Amniotic epithelial cell (primary cell): ENCODE data around the gene RALY.
"Not testable (repeated sequence)": the region's sequence is repeated elsewhere in the genome, so short reads cannot be mapped to it uniquely, and the experiment has no call there.

ENCODE experiments used
- DNase-seq: peaks from one replicate; pipeline ENCODE4 v3.0.0-alpha.2; 2010; ENCODE audit warnings: low read depth

Gene RALY

DNA sequence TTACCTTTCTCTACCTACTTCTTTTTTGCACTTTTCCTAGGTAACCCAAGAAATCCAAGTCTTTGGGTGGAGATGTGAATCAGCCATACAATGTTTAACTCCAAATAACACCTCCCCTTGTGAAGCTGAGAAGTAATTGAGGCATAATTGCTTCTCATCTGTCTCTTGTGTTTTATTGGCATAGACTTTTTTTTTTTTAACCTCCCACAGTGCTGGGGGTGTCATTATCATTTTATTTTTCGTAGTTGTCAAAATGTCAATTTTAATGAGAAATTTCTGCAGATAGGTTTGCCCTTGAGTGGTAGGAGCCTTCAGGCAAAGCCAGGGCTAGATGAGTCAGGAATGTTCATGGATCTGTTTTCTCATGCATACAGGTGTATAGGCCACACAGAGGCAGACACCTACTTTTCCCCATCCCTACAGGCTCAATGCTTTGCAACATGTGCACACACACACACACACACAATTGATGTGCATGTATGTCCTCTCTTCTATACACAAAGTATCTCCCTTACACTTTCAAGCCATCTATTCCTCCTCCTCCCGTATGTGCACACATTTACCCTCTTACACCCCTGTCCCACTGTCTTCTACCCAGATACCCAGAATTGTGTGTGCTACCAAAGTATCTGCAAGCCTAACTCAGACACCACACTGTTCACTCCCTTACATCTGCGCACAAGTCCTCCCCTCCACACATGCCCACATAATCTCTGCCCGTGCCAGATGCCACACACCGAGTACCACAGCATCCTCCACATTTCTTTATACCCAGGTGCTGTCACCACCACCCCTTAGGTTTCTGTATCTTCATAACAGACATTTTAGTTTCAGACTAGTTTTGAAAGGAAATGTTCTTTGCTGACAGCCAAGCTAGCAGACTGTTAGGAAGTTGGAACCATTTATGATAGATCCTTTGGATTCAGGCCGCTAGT is 22.0 kb downstream of the RALY start:
- DNase-seq, result no peak

DNA sequence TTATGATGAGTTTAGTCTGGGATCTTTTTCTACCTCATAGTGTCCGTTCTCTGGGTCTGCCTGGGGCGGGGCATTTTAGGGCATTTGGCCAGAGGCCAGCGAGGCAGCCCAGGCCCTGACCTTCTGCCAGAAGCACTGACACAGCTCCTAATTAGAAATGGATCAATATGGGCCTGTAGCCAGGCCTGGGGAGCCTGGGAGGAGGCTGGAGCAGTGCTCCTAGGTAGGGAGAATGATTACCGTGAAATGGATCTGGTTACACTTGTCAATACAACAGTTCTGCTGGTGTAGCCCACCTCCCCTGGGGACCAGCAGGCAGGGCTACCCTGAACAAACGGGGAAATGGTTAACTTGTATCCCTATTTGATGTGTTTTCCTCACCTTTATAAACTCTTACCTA is 23.0 kb downstream of the RALY start:
- no peak for DNase-seq

DNA sequence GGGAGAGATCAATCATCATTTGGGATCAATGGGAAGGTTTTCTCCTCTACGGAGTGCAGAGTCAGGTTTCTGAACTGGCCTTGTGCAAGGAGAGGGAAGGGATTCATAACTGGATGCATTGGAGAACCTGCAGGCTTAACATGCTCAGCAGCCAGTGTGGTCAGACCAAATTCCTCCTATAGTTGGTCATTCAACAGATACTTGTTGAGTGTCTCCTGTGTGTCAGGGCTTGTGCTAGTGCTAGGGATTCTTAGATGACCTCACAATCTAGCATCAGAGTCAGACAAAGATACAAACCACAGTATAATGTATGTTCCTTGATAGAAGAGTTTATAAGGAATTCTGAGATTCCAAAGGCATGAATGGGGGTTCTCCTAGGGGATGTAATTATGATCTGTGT is 23.9 kb downstream of the RALY start:
- DNase-seq, result peak; percentile 97

DNA sequence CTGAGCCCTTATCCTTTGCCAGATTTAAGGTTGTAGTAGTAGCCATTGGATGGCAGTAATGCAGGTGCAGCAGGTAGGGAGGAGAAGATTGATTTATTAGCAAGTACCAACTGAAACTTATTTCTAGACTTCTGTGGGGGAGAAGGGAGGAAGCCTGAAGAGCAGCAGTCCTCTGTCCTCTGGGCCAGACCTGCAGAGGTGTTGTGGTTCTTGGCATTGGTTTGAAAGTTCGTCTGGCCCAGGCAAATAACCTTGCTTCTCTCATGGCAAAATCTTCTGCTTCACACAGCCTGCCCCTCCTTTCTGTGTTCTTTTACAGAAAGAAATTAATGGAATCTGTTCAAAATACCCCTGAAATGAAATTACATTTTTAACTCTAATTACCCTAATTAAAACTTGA is 24.5 kb downstream of the RALY start:
- DNase-seq, result no peak

DNA sequence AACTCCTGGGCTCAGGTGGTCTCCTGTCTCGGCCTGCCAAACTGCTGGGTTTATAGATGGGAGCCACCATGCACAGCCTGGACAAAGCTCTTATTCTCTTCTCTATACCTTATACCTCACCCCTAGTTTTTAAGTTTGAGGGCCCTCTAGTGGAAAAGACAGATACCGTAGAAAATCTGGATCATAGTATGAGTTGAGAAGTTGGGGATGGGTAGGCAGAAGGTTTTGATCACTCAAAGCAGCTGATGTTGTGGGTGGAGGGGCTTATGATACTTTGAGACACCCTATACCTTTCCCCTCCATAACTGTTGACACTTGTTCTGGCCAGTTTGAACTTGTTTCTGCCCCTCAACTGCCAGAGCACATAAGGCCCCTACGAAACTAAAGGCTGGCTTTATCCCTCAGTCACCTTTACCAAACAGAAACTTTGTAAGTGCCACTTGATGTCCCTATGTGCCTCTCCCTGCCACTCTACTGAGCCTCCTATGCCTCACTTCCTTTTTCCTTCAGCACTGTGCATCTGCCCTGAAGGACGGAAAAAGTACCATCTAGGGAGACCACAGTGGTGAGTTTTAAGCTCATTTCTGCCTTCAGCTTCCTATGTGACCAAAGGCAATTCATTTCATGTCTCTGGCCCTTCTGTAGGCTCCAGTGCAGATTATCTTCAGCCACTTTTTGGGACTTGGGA is 28.6 kb downstream of the RALY start:
- peak; percentile 24 for DNase-seq

DNA sequence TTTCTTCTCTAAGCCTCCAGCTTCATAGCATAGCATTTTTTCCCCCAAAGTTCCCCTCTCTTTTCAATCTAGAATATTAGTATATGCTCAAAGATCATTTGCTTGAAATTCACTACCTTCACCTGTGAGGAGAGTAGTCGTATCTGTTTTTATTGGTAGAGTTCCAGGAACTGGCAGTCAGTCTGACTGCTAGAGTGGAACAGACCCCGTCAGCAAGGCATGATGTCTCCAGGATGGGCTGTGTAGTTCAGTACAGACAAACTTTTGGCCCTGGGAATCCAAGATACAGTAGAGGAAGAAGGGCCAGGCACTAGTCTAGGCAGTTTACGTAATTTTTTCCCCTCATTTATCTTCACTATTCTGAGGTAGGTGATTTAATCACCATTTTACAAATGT is 29.1 kb downstream of the RALY start:
- no peak for DNase-seq

DNA sequence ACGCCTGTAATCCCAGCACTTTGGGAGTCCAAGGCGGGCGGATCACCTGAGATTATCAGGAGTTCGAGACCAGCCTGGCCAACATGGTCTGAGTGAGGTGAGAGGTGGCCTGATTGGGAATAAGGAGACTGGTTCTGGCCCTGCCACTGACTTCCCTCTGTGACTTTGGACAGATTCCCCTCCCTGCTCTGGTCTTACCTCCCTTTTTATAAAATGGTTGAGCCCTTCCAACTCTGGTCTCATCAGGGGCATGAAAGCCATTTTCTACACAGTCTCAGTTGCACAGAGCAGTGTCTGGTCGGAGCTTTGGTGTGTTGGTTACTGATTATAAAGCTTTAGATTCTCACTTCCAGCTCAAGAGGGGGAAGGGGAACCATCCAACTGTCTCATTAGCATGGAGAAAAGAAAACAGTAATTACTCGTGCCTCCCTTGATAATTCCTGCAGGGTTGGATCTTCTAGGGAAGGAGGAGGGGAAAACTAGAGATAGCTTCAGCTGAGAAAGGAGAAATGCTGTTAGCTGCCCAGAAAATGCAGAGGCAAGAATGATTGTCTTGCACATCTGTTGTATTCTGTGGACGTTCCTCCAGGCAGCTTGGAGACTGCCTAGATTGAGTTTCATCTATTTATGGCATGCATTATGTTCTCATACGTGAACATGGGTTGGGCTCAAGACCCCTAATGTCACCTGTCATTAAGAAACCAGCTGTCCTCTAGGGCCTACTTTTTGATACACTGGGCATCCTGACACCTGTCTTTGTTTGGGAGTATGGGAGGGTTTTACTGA is 30.4 kb downstream of the RALY start:
- no peak for DNase-seq

DNA sequence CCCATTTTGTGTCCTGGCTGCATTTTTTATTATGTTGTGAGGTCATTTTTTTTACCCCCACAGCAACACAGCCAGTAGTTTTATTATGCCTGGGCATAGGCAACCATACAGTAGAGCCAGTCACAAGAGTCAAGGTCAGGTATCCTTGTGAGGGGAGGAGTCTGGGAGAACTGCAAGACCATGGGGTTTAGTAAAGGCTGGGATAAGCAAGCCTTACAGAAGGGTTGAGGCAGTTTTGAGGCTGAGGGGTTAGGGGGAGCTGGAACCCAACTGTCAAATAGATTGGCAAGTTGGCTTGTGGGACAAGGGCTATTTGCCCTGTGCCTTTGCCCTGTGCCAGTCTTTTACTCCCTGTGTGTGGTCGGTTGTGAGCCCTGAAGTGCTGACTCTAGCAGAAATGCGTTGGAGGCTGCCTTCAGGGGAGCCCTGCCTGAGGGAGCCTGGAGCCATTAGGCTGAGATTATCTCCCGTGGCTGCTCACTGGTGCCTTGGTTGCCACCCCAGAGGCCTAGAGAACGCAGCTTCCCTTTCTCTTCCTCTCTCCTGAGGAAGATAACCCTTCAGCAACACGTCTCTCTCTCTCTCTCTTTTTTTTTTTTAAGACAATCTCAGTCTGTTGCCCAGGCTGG is 31.1 kb downstream of the RALY start:
- DNase-seq, result no peak

DNA sequence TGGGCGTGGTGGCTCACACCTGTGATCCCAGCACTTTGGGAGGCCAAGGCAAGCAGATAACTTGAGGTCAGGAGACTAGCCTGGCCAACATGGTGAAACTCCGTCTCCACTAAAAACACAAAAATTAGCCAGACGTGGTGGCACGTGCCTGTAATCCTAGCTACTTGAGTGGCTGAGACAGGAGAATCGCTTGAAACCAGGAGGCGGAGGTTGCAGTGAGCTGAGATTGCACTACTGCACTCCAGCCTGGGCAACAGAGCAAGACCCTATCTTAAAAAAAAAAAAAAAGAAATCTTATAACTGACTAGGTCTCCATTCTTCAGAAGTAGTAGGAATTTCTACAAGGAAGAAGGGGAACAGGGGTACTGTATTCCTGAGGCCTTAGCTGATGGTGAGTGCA is 34.3 kb downstream of the RALY start:
- not testable (repeated sequence) for DNase-seq

DNA sequence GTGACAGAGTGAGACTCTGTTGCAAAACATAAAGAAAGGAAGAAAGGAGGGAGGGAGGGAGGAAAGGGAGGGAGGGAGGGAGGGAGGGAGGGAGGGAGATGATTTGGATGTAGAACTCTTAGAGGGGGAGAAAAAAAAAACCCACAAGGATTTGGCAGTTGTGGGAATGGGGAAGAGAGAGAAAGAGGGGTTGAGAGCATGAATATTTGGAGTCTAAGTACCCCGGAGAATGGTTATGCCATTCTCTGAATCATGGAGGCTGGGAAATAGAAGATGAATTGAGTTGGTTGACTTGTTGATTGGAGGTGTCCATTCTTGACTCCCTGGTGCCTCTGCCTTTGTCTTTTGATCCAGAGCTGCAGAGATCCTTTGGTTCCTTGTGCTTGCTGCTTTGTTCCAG is 35.7 kb downstream of the RALY start:
- no peak for DNase-seq

DNA sequence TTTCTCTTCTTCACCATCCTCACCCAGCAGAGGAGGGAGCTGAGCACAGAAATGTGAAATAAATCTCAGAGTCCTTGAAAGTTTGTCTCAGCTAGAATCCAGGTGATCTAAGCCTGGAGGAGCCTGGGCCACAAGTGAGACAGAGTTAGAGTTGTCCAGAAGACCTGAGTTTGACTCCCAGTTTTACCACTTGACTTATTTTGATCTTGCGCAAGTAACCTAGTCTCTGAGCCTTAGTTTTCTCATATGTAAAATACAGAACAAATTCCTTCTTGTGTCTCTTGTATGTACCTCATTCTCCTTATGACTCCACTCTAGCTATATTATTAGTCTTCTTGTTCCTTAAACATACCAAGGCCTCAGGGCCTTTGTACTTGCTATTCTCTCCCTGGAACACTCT is 36.7 kb downstream of the RALY start:
- DNase-seq, result no peak

DNA sequence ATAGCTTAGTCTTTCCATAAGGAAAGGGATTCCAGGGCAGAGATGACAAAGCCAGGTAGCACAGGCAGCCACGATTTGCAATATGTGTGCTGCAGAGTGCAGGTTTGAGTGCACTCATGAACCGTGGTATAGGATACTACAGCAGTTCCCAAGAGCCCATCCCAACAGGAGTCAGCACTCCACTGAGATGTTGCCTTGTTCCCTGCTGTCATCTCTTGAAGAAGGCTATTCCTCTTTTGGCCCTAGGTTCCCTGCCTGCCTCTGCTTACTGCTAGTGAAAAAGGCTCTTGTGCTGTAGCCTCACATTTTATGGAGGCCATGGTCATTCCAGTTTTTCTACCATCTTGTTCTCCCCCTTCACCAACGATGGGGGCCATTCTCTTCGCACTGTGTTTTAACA is 40.2 kb downstream of the RALY start:
- DNase-seq, result no peak

DNA sequence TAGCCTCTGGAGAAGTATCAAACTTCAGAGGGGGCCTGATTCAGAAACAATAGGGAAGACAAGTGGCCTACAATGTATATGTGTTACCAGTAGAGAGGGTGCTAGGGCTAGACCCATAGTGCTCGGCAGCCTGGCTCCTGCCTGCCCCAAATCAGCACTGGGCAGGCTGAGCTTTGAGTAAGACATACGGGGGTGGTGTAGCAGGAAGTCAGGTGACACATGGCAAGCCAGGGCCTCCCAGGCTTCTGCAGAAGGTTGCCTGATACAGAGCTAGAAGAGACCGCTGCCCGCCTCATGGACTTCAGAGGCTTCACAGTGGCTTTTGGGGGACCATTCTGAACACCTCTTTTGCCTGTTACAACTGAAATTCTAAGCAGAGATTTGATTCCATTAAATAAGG is 43.4 kb downstream of the RALY start:
- peak; percentile 24 for DNase-seq

DNA sequence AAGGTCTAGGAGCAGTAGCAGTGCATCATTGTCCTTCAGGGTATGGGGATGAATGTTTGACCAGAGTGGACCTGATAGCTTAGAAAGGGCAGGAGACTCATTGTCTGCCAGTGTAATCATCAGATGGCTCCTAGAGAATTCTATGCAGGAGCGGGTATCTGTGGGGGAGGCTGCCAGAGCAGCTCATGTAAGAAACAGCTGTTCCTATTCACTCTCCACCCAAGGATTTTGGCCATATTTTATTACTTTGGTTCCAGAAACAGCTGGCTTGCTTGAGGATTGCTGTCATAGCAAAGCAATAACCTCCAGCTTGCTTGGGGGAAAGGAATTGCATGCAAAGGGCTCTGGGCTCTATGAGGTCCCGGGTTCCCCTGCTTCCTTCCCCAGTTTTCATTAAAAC is 44.1 kb downstream of the RALY start:
- peak; percentile 13 for DNase-seq

DNA sequence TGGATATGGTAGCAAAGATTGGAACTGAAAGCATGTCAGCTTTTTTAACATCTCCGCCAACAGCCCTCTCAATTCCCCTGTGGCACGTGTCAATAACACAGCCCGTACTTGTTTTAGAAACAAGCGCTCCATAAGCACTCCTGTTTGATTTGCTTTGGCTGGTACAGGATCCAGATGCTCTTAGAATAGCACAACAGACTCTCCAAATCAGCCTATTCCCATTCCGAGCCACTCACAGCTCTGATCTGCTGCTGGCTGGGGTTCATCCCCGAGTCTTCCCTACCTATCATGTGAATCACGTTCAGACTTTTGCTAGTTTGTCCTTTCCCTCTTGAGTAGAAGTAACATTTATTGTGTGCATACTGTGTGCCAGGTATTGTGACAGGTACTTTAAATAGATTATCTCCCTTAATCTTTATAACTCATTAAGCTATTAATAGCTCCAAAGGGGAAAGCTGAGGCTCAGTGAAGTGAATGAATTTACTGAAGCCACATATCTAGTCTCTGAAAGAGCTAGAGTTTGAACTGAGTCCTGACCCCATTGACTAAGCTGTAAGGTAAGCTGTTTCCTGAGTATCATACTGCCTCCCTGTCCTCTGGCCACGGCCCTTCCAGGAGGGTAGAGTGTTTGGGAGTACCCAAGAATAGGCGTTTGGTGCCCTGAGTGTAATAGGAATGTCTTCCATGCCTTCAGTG is 46.7 kb downstream of the RALY start:
- no peak for DNase-seq

DNA sequence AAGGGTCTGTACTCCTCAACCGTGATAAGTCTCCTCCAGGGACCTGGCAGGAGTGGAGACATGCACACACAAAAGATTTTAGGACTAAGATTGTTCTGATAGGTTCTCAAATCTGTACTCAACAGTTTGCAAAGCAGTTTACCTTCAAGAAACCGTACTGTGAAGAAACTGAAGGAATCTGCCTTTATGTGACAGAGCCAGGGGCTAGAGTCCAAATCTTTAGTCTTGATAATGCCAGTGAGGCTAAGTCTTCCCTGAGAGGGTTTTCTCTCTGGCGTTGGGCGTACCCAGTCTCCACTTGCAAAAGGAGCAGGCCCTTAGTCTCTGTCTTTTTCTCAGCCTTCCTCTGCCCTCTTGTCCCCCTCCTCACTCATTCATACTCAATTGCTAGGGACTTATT is 47.5 kb downstream of the RALY start:
- DNase-seq, result no peak

DNA sequence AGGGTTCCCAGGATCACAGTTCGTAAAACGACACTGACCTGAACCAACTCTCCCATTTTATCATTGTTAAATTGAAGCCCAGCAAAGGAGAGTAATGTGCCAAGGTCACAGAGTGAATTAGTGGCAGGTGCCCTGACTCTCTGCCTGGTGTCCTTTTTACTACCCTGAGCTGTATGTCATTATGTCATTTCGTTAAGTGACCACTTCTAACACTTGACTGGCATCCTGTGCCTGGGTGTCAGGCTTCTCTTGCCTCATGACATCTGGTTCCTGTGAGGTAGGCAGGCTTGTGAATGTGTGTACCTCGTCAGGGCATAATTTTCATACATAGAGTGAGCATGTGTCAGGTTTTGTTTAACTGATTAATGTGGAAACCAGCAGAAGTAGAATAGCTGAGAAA is 48.6 kb downstream of the RALY start:
- DNase-seq, result no peak

DNA sequence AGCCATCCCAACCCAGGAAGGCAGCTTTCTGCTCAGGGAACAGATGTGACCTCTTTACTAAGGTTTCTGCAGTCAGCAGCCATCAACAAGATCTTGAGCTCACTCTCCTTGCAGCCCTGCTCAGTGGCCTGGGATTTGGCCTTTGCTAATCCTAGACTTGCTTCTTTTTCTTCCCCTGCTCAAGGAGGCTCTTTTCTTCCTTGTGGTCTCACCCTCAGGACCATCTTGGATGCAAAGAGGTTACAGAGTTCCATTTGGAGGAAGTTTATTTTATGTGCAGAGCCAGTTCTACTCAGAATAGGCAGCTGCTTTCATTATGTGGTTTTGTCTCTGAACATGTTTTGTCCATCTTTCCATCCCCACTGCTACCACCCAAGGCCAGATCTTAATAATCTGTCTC is 49.3 kb downstream of the RALY start:
- no peak for DNase-seq

DNA sequence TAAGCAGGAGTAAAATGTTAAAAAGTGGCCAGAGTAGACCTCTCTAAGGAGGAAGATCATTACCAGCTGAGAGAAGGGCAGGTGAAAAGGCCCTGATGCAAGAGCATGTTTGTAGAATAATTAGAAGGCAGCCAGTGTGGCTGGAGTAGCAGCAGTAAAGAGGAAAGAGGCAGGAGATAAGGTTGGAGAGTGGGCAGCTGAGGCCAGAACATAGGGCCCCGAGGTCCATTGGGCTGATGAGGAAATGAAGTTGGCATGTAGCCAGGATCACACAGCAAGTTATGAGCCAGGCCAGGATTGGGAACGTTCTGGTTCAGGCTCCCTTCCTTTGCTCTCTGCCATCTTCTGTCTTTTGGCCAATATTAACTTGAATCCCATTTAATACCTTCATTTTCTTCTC is 51.6 kb downstream of the RALY start:
- peak; percentile 59 for DNase-seq

DNA sequence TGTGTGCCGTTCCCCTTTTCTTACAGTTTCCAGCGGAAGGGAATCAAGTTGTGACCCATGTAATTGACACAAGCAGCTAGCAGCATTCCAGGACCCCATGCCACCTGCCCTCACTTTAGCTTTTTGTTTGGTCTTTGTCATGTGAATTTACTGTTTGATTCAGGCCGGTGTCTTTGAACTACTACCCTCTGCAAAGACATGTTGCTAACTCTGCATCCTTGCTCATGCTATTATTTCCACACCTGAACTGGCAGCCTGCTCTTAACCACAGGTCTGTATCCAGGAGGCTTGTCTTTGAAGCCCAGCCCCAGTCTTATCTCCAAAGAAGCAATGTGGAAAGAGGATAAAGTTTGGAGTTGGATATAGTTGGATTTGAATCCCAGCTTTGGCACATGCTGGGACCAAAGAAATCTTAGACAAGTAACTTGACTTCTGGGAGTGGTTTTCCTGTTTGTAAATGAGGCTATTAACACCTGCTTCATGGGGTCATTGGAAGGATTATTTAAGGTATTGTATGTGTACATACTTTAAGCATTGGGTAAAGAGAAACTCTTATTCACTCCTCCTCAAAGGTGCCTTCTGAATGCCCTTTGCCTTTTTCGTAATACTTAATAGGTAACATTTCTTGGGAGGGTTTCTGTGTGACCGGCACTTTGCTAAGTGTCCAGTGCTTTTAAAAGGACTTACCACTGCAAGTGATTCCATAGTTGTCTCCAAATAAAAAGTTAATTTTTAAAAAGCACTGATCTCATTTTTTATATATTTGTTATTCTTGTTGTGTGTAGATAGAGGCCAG is 52.4 kb downstream of the RALY start:
- DNase-seq, result no peak
